Stimulated activated CD4-positive, alpha-beta T cell treated with anti-CD3 and anti-CD28 coated beads, Interleukin-4, amount 100 ng/mL, for 48 hours (primary cell): ENCODE measurements around the gene POLR2L.

ENCODE experiments used
- DNase-seq, 2 donors: peaks; one replicate each; pipeline ENCODE4 v3.0.0-alpha.2; 2020; ENCODE audit warnings: low read depth in 2 of 2

POLR2L gene

GRCh38 chr11:826836-827145 lies 15.5 kb downstream of the POLR2L start:
- no peak for DNase-seq

GRCh38 chr11:826227-826621 lies 16.1 kb downstream of the POLR2L start:
- no peak for DNase-seq

GRCh38 chr11:825366-826226 lies 16.7 kb downstream of the POLR2L start:
- DNase-seq = no peak

GRCh38 chr11:824942-825341 lies 17.4 kb downstream of the POLR2L start:
- no peak for DNase-seq

GRCh38 chr11:824292-824880 lies 17.9 kb downstream of the POLR2L start:
- no peak for DNase-seq

GRCh38 chr11:823441-824291 lies 18.7 kb downstream of the POLR2L start:
- no peak for DNase-seq

GRCh38 chr11:821512-822371 lies 20.6 kb downstream of the POLR2L start:
- no peak for DNase-seq

GRCh38 chr11:820655-821511 lies 21.4 kb downstream of the POLR2L start:
- DNase-seq = no peak

GRCh38 chr11:819943-820649 lies 22.2 kb downstream of the POLR2L start:
- DNase-seq = peak; percentile 88 to 93

- DNase-seq = peak; percentile 87 to 89
These were observed 23.0 kb downstream of the POLR2L start for GRCh38 chr11:819129-819931.

- DNase-seq = no peak
These were observed 23.8 kb downstream of the POLR2L start, which contains the start of gene PNPLA2 for GRCh38 chr11:818396-819128. PNPLA2 (plus strand) TSS chr11:818914; CDS start chr11:819719, 805 bp downstream.

GRCh38 chr11:816433-816779 lies 25.9 kb downstream of the POLR2L start:
- no peak for DNase-seq

GRCh38 chr11:815675-816432 lies 26.5 kb downstream of the POLR2L start:
- no peak for DNase-seq

- DNase-seq = no peak
These were observed 28.8 kb downstream of the POLR2L start for GRCh38 chr11:813456-814096.

GRCh38 chr11:813072-813455 lies 29.3 kb downstream of the POLR2L start:
- no peak for DNase-seq

GRCh38 chr11:812390-812789 lies 29.9 kb downstream of the POLR2L start:
- DNase-seq = no peak
